ENCODE results near the gene CEP55. TPM values are rescaled to one million over a fixed set of nuclear protein-coding genes. Genes with fewer than 3 reads are reported as not detected.

CEP55 gene
- total and polyA plus RNA-seq, 9 of the 15 experiments (the other 6 are each of a cell fraction or from before 2014, with no cell fraction given) = 4.4 to 32.5 (median 18.1) TPM

DNA sequence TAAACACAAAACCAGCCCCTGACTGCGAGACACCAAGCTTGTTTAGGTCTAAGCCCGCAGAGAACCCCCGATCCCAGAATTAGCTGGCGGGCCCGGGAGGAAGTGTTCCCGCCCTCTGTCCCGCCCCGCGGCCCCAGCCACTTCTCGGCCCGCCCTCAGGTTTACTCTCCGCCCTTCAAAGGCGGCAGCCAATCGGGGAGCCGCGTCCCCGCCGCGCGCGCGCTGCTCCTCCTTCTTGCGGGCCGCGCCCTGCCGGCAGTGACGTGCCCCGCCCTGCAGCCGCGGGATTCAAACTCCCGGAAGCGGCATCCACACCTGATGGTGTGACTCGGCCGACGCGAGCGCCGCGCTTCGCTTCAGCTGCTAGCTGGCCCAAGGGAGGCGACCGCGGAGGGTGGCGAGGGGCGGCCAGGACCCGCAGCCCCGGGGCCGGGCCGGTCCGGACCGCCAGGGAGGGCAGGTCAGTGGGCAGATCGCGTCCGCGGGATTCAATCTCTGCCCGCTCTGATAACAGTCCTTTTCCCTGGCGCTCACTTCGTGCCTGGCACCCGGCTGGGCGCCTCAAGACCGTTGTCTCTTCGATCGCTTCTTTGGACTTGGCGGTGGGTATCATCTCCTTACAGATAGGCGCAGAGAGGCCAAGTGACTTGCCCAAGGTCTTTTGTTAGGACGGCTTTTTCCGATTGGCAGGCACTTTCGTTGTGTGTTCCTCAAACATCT is at the start of gene CEP55 (continued):
- TF ChIP-seq KAT2B (IDR thresholded peaks at IDR 0.05; ENCODE audit: low read depth, low read length) (no peak), ZNF75A (CRISPR knock-in tag; IDR thresholded peaks at IDR 0.05) (no peak), CREB1 (IDR thresholded peaks at IDR 0.05) (peak; percentile 71), CREB1 (CRISPR knock-in tag; IDR thresholded peaks at IDR 0.05) (peak; percentile 86), SIX5 (IDR thresholded peaks at IDR 0.05; ENCODE audit: borderline replicate concordance in 1 of 2, insufficient read depth in 1 of 2, low read depth in 1 of 2, low read length in 2 of 2) (no peak), JUN (IDR thresholded peaks at IDR 0.05; ENCODE audit: borderline replicate concordance, low read depth, low read length) (peak; percentile 25; the same call in 1 of the 2 replicates), JUN (CRISPR knock-in tag; IDR thresholded peaks at IDR 0.05; ENCODE audit: borderline replicate concordance) (no peak), HSF4 (CRISPR knock-in tag; IDR thresholded peaks at IDR 0.05; ENCODE audit: borderline replicate concordance) (no peak), ZKSCAN8 (CRISPR knock-in tag; IDR thresholded peaks at IDR 0.05) (no peak), CCAR2 (IDR thresholded peaks at IDR 0.05; ENCODE audit: low read depth, low read length) (no peak), SPI1 (IDR thresholded peaks at IDR 0.05; ENCODE audit: borderline replicate concordance, low read depth, low read length) (peak; percentile 44; the same call in 1 of the 2 replicates), E2F3 (CRISPR knock-in tag; IDR thresholded peaks at IDR 0.05) (no peak), CBX5 (IDR thresholded peaks at IDR 0.05; ENCODE audit: borderline replicate concordance, low read depth) (no peak), ZNF444 (CRISPR knock-in tag; IDR thresholded peaks at IDR 0.05) (no peak), TEAD2 (tag; IDR thresholded peaks at IDR 0.05) (no peak), DNMT1 (IDR thresholded peaks at IDR 0.05) (no peak), PHTF2 (CRISPR knock-in tag; IDR thresholded peaks at IDR 0.05) (no peak), POLR2A (conservative IDR thresholded peaks at IDR 0.05) (peak; percentile 79), YY1 (IDR thresholded peaks at IDR 0.05; ENCODE audit: borderline replicate concordance in 1 of 3, control insufficient read depth in 1 of 3, extremely low read depth in 1 of 3, insufficient read depth in 3 of 3, insufficient read length in 1 of 3, insufficient replicate concordance in 2 of 3, low read depth in 1 of 3, low read length in 2 of 3) (peak in 1 of 3 experiments; percentile 25), POLR2AphosphoS5 (IDR thresholded peaks at IDR 0.05; ENCODE audit: control insufficient read depth, insufficient read depth, low read depth, low read length) (peak; percentile 66), ZNF77 (CRISPR knock-in tag; IDR thresholded peaks at IDR 0.05) (no peak)
- TF ChIP-seq, protein P1, sequence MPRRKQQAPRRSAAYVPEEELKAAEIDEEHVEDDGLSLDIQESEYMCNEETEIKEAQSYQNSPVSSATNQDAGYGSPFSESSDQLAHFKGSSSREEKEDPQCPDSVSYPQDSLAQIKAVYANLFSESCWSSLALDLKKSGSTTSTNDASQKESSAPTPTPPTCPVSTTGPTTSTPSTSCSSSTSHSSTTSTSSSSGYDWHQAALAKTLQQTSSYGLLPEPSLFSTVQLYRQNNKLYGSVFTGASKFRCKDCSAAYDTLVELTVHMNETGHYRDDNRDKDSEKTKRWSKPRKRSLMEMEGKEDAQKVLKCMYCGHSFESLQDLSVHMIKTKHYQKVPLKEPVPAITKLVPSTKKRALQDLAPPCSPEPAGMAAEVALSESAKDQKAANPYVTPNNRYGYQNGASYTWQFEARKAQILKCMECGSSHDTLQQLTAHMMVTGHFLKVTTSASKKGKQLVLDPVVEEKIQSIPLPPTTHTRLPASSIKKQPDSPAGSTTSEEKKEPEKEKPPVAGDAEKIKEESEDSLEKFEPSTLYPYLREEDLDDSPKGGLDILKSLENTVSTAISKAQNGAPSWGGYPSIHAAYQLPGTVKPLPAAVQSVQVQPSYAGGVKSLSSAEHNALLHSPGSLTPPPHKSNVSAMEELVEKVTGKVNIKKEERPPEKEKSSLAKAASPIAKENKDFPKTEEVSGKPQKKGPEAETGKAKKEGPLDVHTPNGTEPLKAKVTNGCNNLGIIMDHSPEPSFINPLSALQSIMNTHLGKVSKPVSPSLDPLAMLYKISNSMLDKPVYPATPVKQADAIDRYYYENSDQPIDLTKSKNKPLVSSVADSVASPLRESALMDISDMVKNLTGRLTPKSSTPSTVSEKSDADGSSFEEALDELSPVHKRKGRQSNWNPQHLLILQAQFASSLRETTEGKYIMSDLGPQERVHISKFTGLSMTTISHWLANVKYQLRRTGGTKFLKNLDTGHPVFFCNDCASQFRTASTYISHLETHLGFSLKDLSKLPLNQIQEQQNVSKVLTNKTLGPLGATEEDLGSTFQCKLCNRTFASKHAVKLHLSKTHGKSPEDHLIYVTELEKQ (CRISPR knock-in tag; IDR thresholded peaks at IDR 0.05) = no peak
- TF ChIP-seq, protein P2, sequence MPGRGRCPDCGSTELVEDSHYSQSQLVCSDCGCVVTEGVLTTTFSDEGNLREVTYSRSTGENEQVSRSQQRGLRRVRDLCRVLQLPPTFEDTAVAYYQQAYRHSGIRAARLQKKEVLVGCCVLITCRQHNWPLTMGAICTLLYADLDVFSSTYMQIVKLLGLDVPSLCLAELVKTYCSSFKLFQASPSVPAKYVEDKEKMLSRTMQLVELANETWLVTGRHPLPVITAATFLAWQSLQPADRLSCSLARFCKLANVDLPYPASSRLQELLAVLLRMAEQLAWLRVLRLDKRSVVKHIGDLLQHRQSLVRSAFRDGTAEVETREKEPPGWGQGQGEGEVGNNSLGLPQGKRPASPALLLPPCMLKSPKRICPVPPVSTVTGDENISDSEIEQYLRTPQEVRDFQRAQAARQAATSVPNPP (IDR thresholded peaks at IDR 0.05; ENCODE audit: borderline replicate concordance, insufficient read depth, insufficient read length) = no peak
- TF ChIP-seq, protein P3, sequence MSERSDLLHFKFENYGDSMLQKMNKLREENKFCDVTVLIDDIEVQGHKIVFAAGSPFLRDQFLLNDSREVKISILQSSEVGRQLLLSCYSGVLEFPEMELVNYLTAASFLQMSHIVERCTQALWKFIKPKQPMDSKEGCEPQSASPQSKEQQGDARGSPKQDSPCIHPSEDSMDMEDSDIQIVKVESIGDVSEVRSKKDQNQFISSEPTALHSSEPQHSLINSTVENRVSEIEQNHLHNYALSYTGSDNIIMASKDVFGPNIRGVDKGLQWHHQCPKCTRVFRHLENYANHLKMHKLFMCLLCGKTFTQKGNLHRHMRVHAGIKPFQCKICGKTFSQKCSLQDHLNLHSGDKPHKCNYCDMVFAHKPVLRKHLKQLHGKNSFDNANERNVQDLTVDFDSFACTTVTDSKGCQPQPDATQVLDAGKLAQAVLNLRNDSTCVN (CRISPR knock-in tag; IDR thresholded peaks at IDR 0.05) = no peak

Data from K562 (cell line).